ENCODE results near the gene PAPSS1. TPM values are rescaled to one million over a fixed set of nuclear protein-coding genes. Genes with fewer than 3 reads are reported as not detected.

Gene PAPSS1
- total and polyA plus RNA-seq, 2 experiments from 2014 or later = 72.0 to 85.8 TPM

GRCh38 chr4:107629318-107629717 is 90.7 kb downstream of the PAPSS1 start:
- H3K36me3 ChIP-seq (ENCODE audit: insufficient read depth) = no peaks in the 10 kb centered on the region
- H3F3A ChIP-seq (replicated peaks; ENCODE audit: low read depth) = no peaks in the 10 kb centered on the region
- H3K4me1 Mint-ChIP-seq = no peaks in the 10 kb centered on the region
- TF ChIP-seq EZH2 (IDR thresholded peaks at IDR 0.05; ENCODE audit: low read depth, unreplicated experiment) (no peak), CREB1 (CRISPR knock-in tag; IDR thresholded peaks at IDR 0.05; ENCODE audit: low read depth) (no peak), ZNF462 (CRISPR knock-in tag; IDR thresholded peaks at IDR 0.05) (no peak), ZNF331 (CRISPR knock-in tag; IDR thresholded peaks at IDR 0.05; ENCODE audit: low read depth) (no peak), POLR2AphosphoS5 (IDR thresholded peaks at IDR 0.05; ENCODE audit: low read depth) (no peak), STAT1 (IDR thresholded peaks at IDR 0.05; ENCODE audit: unreplicated experiment) (no peak), NANOG (IDR thresholded peaks at IDR 0.05; ENCODE audit: borderline replicate concordance) (no peak), JUNB (IDR thresholded peaks at IDR 0.05; ENCODE audit: unreplicated experiment) (no peak), ETS1 (IDR thresholded peaks at IDR 0.05) (no peak), ZNF114 (CRISPR knock-in tag; IDR thresholded peaks at IDR 0.05) (no peak), EZH2phosphoT487 (IDR thresholded peaks at IDR 0.05; ENCODE audit: unreplicated experiment) (no peak)
- TF ChIP-seq, protein P1, sequence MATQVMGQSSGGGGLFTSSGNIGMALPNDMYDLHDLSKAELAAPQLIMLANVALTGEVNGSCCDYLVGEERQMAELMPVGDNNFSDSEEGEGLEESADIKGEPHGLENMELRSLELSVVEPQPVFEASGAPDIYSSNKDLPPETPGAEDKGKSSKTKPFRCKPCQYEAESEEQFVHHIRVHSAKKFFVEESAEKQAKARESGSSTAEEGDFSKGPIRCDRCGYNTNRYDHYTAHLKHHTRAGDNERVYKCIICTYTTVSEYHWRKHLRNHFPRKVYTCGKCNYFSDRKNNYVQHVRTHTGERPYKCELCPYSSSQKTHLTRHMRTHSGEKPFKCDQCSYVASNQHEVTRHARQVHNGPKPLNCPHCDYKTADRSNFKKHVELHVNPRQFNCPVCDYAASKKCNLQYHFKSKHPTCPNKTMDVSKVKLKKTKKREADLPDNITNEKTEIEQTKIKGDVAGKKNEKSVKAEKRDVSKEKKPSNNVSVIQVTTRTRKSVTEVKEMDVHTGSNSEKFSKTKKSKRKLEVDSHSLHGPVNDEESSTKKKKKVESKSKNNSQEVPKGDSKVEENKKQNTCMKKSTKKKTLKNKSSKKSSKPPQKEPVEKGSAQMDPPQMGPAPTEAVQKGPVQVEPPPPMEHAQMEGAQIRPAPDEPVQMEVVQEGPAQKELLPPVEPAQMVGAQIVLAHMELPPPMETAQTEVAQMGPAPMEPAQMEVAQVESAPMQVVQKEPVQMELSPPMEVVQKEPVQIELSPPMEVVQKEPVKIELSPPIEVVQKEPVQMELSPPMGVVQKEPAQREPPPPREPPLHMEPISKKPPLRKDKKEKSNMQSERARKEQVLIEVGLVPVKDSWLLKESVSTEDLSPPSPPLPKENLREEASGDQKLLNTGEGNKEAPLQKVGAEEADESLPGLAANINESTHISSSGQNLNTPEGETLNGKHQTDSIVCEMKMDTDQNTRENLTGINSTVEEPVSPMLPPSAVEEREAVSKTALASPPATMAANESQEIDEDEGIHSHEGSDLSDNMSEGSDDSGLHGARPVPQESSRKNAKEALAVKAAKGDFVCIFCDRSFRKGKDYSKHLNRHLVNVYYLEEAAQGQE (IDR thresholded peaks at IDR 0.05; ENCODE audit: unreplicated experiment) = no peak
- TF ChIP-seq, protein P2, sequence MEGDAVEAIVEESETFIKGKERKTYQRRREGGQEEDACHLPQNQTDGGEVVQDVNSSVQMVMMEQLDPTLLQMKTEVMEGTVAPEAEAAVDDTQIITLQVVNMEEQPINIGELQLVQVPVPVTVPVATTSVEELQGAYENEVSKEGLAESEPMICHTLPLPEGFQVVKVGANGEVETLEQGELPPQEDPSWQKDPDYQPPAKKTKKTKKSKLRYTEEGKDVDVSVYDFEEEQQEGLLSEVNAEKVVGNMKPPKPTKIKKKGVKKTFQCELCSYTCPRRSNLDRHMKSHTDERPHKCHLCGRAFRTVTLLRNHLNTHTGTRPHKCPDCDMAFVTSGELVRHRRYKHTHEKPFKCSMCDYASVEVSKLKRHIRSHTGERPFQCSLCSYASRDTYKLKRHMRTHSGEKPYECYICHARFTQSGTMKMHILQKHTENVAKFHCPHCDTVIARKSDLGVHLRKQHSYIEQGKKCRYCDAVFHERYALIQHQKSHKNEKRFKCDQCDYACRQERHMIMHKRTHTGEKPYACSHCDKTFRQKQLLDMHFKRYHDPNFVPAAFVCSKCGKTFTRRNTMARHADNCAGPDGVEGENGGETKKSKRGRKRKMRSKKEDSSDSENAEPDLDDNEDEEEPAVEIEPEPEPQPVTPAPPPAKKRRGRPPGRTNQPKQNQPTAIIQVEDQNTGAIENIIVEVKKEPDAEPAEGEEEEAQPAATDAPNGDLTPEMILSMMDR (conservative IDR thresholded peaks at IDR 0.05; ENCODE audit: low read depth in 2 of 2) = no peak
- ATAC-seq (no peak), DNase-seq (ENCODE audit: low spot score) (no peak)
- H3K27ac ChIP-seq (ENCODE audit: low read depth) = no peak overlapping the region
- H3K4me1 ChIP-seq (ENCODE audit: insufficient read depth) = no peaks in the 10 kb centered on the region
- H3K27me3 ChIP-seq (ENCODE audit: insufficient read depth) = no peaks in the 10 kb centered on the region
- H3K9me3 Mint-ChIP-seq = no peaks in the 10 kb centered on the region
- no peak overlapping the region for H3K4me3 Mint-ChIP-seq
- no peaks in the 10 kb centered on the region for H4K20me1 ChIP-seq (replicated peaks; ENCODE audit: insufficient read depth)
- H3K4me2 ChIP-seq = no peak overlapping the region
- H3K27ac Mint-ChIP-seq = no peak overlapping the region
- peaks cover 2% of the 10 kb centered on the region for H3K27me3 Mint-ChIP-seq (ENCODE audit: insufficient read depth, low read depth, poor library complexity)
- H3K79me2 ChIP-seq (replicated peaks; ENCODE audit: insufficient read depth) = peaks cover 6% of the 10 kb centered on the region; the same call in 1 of the 2 replicates
- H3K9me2 ChIP-seq (ENCODE audit: insufficient read depth) = no peaks in the 10 kb centered on the region
- H3K4me3 ChIP-seq = no peak overlapping the region
- H2AFZ ChIP-seq = no peak overlapping the region
- H3K36me3 Mint-ChIP-seq (ENCODE audit: low read depth) = peaks cover 6% of the 10 kb centered on the region
